K562 (cell line): ENCODE results near the gene AFF1. TPM values are rescaled to one million over a fixed set of nuclear protein-coding genes. Genes with fewer than 3 reads are reported as not detected.
A peak's percentile ranks its signal among the peaks of the same experiment; 100 is the strongest.

Source experiments
- C11orf30 ChIP-seq: fragments of 450-650 bp; IDR thresholded peaks from 2 replicates; pipeline ENCODE4 v1.6.1; 2016; ENCODE audit warnings: low read depth, mild to moderate bottlenecking
- CCAR2 ChIP-seq: fragments of 200-400 bp; formaldehyde crosslinking; IDR thresholded peaks from 2 replicates; pipeline ENCODE4 v1.6.1; 2017; ENCODE audit warnings: mild to moderate bottlenecking, low read depth, low read length
- CREM ChIP-seq: IDR thresholded peaks from 2 replicates; pipeline ENCODE4 v1.6.1; 2014; ENCODE audit warnings: antibody characterized with exemption, low read depth
- FOXK2 ChIP-seq, 2 experiments: fragments of 450-650 bp; IDR thresholded peaks in 1 of 2; conservative IDR thresholded peaks in 1 of 2; 2 replicates each; pipeline ENCODE4 v1.6.1; 2016; ENCODE audit warnings: low read depth in 2 of 2, mild to moderate bottlenecking in 1 of 2
- HDAC3 ChIP-seq: fragments of 450-650 bp; IDR thresholded peaks from 2 replicates; pipeline ENCODE4 v1.6.1; 2018; ENCODE audit warnings: borderline replicate concordance, mild to moderate bottlenecking, moderate library complexity; ENCODE audit not compliant: partially characterized antibody
- HNRNPH1 ChIP-seq: fragments of 200-400 bp; formaldehyde crosslinking; optimal IDR thresholded peaks from 2 replicates; pipeline ENCODE3; 2017; ENCODE audit warnings: low read depth, mild to moderate bottlenecking, low read length, moderate library complexity
- MTA3 ChIP-seq: fragments of 450-650 bp; formaldehyde crosslinking; IDR thresholded peaks from 2 replicates; pipeline ENCODE4 v1.6.1; 2017; ENCODE audit warnings: mild to moderate bottlenecking, borderline replicate concordance
- NCOA2 ChIP-seq, 2 experiments: fragments of 450-650 bp; IDR thresholded peaks; 2 replicates each; pipeline ENCODE4 v1.6.1; 2018; ENCODE audit warnings: mild to moderate bottlenecking in 2 of 2, moderate library complexity in 1 of 2; ENCODE audit not compliant: partially characterized antibody in 2 of 2
- NR2F6 ChIP-seq: fragments of 450-650 bp; formaldehyde crosslinking; IDR thresholded peaks from 2 replicates; pipeline ENCODE4 v1.4.0; 2020; ENCODE audit warnings: mild to moderate bottlenecking
- SMARCA5 ChIP-seq: fragments of 450-650 bp; IDR thresholded peaks from 2 replicates; pipeline ENCODE4 v1.6.1; 2016
- TCF3 ChIP-seq: sonication (generic); formaldehyde crosslinking; IDR thresholded peaks from 2 replicates; pipeline ENCODE4 v1.4.0; 2020; ENCODE audit warnings: mild to moderate bottlenecking, missing genetic modification reagents
- TEAD4 ChIP-seq, 2 experiments: sonication (generic) in 1 of 2; formaldehyde crosslinking in 1 of 2; IDR thresholded peaks; 2 replicates each; pipeline versions ENCODE4 v1.6.1 to v1.8.0; 2012 to 2022; ENCODE audit warnings: borderline replicate concordance in 1 of 2, inconsistent platforms in 1 of 2, low read length in 1 of 2, mild to moderate bottlenecking in 1 of 2, missing genetic modification reagents in 1 of 2
- ZNF146 ChIP-seq: IDR thresholded peaks from one replicate; pipeline ENCODE4 v1.6.1; 2018; ENCODE audit warnings: missing compliant biosample characterization; ENCODE audit not compliant: unreplicated experiment
- ZNF253 ChIP-seq: fragments of 250-450 bp; sonication (Bioruptor Pico); conservative IDR thresholded peaks from 2 replicates; pipeline ENCODE4 v1.6.1; 2021; ENCODE audit warnings: mild to moderate bottlenecking
- ZNF695 ChIP-seq: fragments of 450-650 bp; formaldehyde crosslinking; IDR thresholded peaks from 2 replicates; pipeline ENCODE4 v1.4.0; 2020; ENCODE audit warnings: mild to moderate bottlenecking, moderate library complexity
- ZNF76 ChIP-seq: fragments of 250-450 bp; sonication (Bioruptor Pico); IDR thresholded peaks from 2 replicates; pipeline ENCODE4 v1.4.0; 2020; ENCODE audit warnings: mild to moderate bottlenecking, moderate library complexity, borderline replicate concordance
- polyA plus RNA-seq, 8 experiments: library from polyadenylated mRNA; depleted of rRNA in 4 of 8; stranded (reverse) in 5 of 8; unstranded in 3 of 8; fragments of >200 nt; fragmentation: Nextera tagmentation in 2 of 8; fragmentation: Illumina TruSeq in 1 of 8; extraction: Ambion mirVana in 2 of 8; extraction: Trizol in 1 of 8; gene quantifications; 2 replicates each; pipeline versions ENCODE4 v1.2.1 to v1.2.3, GENCODE V29; 2011 to 2014; ENCODE audit warnings: inconsistent platforms in 1 of 8, missing spikeins in 1 of 8
- total RNA-seq, 7 experiments: library from RNA; depleted of rRNA in 6 of 7; stranded (reverse); fragments of >200 nt in 6 of 7; fragmentation: Illumina TruSeq in 2 of 7; extraction: Trizol in 2 of 7; gene quantifications; 2 replicates each; pipeline versions ENCODE4 v1.2.1 to v1.2.3, GENCODE V29; 2011 to 2021; ENCODE audit warnings: low replicate concordance in 1 of 7
- TF ChIP-seq, protein P1 (sequence below): fragments of 450-650 bp; conservative IDR thresholded peaks from 2 replicates; pipeline ENCODE4 v1.6.1; 2016; ENCODE audit warnings: missing genetic modification characterization, low read depth, mild to moderate bottlenecking, control low read depth, missing compliant biosample characterization
- TF ChIP-seq, protein P2 (sequence below): fragments of 250-450 bp; sonication (Bioruptor Pico); IDR thresholded peaks from 2 replicates; pipeline ENCODE4 v1.5.0; 2021
- TF ChIP-seq, protein P3 (sequence below): fragments of 250-450 bp; sonication (Bioruptor Pico); IDR thresholded peaks from 2 replicates; pipeline ENCODE4 v1.5.0; 2022; ENCODE audit warnings: mild to moderate bottlenecking
- TF ChIP-seq, protein P4 (sequence below): fragments of 250-450 bp; sonication (Bioruptor Pico); IDR thresholded peaks from 2 replicates; pipeline ENCODE4 v1.4.0; 2020; ENCODE audit warnings: borderline replicate concordance
- TF ChIP-seq, protein P5 (sequence below): fragments of 450-650 bp; IDR thresholded peaks from 2 replicates; pipeline ENCODE4 v1.7.0; 2016; ENCODE audit warnings: borderline replicate concordance

The AFF1 gene
- total and polyA plus RNA-seq, 9 of the 15 experiments (the other 6 are each of a cell fraction or from before 2014, with no cell fraction given): 4.1 to 47.5 (median 17.2) TPM

DNA sequence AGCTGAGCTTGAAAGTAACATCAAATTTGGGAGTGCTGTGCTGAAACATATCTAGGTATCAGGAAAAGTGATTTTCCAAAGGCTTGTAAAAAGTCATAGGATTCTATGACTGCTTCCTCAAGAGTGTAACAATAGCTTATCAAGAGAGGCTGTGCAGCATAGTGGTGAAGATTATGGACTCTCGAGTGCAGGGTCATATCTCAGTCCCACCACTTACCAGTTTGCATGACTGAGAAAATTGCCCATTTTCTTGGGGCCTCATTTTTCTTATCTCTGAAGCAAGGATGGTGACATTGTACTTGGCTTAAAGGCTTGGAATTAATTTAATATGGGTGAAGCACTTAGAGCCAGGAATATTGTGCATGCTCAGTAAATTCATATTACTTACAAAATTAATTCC is 57.2 kb downstream of the AFF1 start (continued):
- TF ChIP-seq, protein P1, sequence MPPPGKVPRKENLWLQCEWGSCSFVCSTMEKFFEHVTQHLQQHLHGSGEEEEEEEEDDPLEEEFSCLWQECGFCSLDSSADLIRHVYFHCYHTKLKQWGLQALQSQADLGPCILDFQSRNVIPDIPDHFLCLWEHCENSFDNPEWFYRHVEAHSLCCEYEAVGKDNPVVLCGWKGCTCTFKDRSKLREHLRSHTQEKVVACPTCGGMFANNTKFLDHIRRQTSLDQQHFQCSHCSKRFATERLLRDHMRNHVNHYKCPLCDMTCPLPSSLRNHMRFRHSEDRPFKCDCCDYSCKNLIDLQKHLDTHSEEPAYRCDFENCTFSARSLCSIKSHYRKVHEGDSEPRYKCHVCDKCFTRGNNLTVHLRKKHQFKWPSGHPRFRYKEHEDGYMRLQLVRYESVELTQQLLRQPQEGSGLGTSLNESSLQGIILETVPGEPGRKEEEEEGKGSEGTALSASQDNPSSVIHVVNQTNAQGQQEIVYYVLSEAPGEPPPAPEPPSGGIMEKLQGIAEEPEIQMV (tag): no peak
- TF ChIP-seq ZNF695 (CRISPR knock-in tag) (no peak), SMARCA5 (no peak), NR2F6 (CRISPR knock-in tag) (no peak), MTA3 (no peak), CCAR2 (no peak), TEAD4 (IDR thresholded peaks at IDR 0.05; ENCODE audit: low read length) (peak; percentile 63), TEAD4 (CRISPR knock-in tag; IDR thresholded peaks at IDR 0.05; ENCODE audit: borderline replicate concordance) (no peak), HNRNPH1 (no peak), ZNF146 (CRISPR knock-in tag) (no peak), C11orf30 (no peak; the same call in 1 of the 2 replicates), FOXK2 (conservative IDR thresholded peaks at IDR 0.05 in 1 of 2, IDR thresholded peaks at IDR 0.05 in 1 of 2; ENCODE audit: low read depth in 2 of 2) (no peak), ZNF253 (CRISPR knock-in tag) (no peak), NCOA2 (IDR thresholded peaks at IDR 0.05; ENCODE audit: partially characterized antibody in 2 of 2) (no peak), ZNF76 (CRISPR knock-in tag) (no peak), TCF3 (peak; percentile 70), CREM (0 out of 2 replicates have a peak, but pooled peaks have one; percentile 35), HDAC3 (no peak)
- TF ChIP-seq, protein P2, sequence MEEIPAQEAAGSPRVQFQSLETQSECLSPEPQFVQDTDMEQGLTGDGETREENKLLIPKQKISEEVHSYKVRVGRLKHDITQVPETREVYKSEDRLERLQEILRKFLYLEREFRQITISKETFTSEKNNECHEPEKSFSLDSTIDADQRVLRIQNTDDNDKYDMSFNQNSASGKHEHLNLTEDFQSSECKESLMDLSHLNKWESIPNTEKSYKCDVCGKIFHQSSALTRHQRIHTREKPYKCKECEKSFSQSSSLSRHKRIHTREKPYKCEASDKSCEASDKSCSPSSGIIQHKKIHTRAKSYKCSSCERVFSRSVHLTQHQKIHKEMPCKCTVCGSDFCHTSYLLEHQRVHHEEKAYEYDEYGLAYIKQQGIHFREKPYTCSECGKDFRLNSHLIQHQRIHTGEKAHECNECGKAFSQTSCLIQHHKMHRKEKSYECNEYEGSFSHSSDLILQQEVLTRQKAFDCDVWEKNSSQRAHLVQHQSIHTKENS (CRISPR knock-in tag): no peak
- TF ChIP-seq, protein P3, sequence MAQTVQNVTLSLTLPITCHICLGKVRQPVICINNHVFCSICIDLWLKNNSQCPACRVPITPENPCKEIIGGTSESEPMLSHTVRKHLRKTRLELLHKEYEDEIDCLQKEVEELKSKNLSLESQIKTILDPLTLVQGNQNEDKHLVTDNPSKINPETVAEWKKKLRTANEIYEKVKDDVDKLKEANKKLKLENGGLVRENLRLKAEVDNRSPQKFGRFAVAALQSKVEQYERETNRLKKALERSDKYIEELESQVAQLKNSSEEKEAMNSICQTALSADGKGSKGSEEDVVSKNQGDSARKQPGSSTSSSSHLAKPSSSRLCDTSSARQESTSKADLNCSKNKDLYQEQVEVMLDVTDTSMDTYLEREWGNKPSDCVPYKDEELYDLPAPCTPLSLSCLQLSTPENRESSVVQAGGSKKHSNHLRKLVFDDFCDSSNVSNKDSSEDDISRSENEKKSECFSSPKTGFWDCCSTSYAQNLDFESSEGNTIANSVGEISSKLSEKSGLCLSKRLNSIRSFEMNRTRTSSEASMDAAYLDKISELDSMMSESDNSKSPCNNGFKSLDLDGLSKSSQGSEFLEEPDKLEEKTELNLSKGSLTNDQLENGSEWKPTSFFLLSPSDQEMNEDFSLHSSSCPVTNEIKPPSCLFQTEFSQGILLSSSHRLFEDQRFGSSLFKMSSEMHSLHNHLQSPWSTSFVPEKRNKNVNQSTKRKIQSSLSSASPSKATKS: no peak
- TF ChIP-seq, protein P4, sequence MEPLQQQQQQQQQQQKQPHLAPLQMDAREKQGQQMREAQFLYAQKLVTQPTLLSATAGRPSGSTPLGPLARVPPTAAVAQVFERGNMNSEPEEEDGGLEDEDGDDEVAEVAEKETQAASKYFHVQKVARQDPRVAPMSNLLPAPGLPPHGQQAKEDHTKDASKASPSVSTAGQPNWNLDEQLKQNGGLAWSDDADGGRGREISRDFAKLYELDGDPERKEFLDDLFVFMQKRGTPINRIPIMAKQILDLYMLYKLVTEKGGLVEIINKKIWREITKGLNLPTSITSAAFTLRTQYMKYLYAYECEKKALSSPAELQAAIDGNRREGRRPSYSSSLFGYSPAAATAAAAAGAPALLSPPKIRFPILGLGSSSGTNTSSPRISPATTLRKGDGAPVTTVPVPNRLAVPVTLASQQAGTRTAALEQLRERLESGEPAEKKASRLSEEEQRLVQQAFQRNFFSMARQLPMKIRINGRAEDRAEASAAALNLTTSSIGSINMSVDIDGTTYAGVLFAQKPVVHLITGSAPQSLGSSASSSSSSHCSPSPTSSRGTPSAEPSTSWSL (CRISPR knock-in tag): no peak
- TF ChIP-seq, protein P5, sequence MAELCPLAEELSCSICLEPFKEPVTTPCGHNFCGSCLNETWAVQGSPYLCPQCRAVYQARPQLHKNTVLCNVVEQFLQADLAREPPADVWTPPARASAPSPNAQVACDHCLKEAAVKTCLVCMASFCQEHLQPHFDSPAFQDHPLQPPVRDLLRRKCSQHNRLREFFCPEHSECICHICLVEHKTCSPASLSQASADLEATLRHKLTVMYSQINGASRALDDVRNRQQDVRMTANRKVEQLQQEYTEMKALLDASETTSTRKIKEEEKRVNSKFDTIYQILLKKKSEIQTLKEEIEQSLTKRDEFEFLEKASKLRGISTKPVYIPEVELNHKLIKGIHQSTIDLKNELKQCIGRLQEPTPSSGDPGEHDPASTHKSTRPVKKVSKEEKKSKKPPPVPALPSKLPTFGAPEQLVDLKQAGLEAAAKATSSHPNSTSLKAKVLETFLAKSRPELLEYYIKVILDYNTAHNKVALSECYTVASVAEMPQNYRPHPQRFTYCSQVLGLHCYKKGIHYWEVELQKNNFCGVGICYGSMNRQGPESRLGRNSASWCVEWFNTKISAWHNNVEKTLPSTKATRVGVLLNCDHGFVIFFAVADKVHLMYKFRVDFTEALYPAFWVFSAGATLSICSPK: no peak
